Measurements from ENCODE around the gene PHACTR3.

GRCh38 chr20:59735917-59736316, 131.6 kb downstream of the PHACTR3 start:
- TF ChIP-seq CTCF (conservative IDR thresholded peaks at IDR 0.05) (no peak), ZFX (IDR thresholded peaks at IDR 0.05) (no peak)

Measured in C4-2B (cell line).